Activated CD8-positive, alpha-beta memory T cell treated with anti-CD3 and anti-CD28 coated beads for 48 hours (primary cell): Measurements from ENCODE around the gene SOHLH2.

ENCODE experiments used
- DNase-seq, 3 experiments: peaks; one replicate each; pipeline ENCODE4 v3.0.0-alpha.2; 2020; ENCODE audit warnings: low read depth in 2 of 3, low spot score in 2 of 3

Gene SOHLH2

DNA sequence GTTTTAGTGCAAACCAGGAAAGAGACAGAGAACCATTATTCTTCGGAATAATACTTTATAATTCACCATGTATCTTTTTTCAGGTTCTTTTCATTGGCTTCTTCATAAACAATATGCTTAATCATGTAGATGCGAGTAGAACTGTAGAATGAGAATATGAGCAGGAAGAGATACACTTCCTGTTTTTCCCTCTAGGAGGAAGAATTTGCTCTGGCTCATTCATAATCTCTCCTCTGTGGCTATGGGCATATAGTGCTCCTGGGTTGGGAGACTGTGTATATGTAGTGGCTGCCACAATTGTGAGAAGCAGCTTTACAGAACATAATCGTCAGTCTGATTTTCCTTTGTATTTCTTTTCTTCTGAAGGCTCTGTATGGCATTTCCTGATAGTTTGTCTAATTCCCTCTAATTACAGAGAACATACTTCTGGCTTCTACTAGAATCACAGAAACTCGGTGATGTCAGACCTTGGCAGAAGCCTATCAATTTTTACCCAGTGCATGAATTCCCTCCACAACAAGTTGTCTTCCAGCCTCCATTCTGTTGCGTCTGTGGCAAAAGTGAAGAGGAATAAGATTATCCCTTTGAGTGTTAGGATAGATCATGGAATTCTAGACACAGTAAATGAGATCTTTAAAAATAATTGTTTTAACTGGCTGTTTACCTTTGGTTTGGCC lies 80.3 kb downstream of the SOHLH2 start:
- DNase-seq: no peak

DNA sequence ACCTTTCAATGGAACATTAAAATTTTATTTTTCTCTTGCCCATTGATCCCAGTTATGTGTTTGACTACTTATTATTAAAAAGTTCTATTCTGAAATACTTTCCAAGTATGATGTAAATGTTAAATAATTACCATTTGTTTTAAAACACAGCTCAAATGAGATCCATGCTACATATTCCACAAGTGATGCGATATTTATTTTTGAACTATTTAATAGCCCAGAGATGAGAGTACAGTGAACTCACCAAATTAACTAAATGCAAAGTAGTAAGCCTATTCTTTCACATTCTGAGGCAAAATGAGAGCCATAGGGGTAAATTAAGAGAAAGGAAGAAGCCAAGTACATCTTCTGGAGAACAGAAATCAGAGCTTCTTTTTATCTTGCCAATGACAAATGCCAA lies 82.0 kb downstream of the SOHLH2 start:
- DNase-seq: no peak

DNA sequence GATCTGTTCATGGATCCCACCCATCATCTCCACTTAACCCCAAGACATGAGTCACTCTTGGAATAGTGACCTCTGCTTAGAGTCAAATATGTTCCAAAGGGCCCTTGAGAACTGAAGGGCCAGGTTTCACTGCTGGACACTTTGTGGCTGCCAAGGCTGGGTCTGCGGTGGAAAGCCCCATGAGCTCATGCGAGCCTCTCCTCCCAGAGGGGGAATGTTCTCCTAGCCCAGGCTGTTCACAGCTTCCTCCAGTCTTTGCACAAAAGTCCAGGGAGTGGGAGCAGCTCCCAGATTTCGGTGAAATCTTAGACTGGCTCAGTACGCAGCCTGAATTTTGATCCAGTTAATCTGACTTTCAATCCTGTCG lies 82.4 kb downstream of the SOHLH2 start:
- DNase-seq: no peak

DNA sequence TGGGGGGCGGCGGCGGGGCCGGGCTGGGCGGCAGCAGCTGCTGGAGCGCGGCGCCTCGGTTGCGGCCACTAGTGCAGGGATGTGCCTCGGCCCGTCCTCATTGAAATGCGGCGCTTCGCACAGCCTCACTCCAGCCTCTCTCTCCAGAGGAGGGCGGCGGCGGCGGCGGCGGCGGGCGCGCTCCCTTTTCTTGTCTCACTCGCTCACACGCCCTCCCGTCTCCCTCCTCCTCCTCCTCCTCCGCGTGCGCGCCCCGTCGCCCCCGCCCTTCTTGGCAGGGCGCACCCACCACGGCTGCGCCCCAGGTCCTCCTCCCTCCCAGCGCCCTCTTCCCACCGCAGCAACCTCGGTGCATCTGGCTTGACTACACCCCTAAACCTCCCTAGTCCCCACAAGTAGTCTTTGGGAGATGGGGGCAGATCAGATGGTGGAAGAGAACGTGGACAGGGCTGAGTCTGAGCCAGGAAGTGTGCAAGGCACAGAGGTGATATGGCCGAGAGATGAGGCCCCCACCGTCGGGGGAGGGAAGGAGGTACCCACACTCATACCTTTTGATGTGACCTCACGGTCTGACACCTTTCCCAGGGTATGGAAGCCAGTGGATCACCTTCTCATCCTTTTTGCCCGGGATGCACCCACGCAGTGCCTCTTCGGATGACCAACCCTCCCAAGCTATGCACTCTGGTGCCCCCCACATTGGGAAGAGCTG lies 83.0 kb downstream of the SOHLH2 start, which contains the start of gene DCLK1:
Gene DCLK1 (minus strand): TSS at position 161 of the 709 bp plus-strand sequence.
- DNase-seq: no peak

DNA sequence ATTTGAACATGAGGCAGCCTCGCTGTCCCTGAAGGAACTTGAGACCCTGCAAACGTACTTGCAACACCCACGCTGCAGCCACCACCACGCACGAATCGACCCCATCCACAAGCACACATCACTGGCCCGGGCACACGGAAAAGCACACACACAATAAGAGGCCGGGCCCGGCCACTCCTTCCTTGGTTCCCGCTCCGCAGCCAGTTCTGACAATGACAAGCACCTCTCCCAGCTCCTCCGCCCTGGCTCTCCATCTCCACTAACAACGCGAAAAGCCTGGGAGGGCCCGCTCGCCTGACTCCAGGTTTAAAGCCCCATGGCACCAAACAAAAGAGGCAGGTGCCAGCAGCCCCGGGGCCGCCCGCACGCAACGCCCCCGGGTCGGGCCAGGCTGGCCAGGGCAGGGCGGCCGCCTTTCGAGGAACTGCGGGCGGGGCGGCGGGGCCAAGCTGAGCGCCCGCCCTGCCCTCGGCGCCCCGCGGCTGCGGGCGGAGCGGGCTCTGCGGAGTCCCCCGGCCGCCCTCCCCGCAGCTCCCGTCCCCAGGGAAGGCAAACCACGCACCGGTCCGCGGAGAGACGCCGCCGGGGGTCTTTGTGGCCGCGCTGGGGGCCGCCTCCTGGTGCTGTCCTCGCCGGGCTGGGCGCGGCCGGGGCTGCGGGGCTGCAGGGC lies 83.7 kb downstream of the SOHLH2 start:
- no peak for DNase-seq

DNA sequence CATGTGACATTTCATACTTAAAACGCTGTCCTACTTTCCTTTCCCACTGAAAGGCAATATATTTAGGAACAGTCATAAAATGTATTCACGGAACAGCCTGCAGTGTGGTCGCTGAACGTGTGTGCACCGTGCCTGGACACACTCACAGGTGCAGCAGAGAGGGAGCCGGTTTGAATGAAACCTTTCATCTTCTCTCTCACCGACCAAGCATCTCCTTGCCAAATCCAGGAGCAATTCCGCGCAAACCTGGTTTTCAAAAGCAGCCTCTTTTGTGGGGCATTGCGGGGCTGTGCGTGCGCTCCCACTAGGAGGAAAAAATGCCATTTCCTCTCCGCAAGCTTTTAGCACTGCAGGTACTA lies 84.2 kb downstream of the SOHLH2 start:
- DNase-seq: no peak

DNA sequence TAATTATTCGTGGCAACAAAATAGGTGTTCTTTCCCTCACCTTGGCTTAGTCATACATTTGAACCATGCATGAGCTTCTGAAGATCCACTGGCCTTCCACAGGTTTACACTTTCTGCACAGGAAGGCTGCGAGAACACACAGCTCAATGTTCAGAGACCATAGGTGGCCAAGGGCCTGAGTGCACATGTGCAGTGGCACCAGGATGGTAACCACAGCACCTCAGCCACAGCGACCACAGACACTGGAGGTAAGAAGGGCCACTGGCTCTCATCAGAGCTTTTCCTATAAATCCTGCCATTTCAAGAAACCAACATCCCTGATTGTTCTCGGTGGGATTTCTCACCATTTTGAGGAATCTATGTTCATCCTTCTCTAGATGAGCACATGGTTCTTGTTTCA lies 84.8 kb downstream of the SOHLH2 start:
- DNase-seq: no peak

DNA sequence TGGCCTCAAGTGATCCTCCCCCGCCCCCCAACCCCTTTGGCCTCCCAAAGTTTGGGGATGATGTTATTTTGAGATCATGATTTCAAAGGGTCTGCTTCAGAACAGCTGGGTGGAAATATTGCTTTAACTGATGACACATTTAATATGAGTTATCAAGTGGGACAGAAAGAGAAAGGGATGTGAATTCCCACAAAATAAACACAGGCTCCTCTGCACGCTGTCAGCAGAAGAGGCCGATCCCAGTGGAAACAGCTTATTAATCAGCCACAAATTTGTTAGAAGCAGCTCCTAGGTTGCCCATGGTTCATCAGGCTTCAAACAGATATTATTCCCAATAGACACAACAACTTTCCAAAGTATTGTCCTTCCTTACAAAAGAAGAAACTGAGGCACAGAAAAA lies 87.9 kb downstream of the SOHLH2 start:
- no peak for DNase-seq

DNA sequence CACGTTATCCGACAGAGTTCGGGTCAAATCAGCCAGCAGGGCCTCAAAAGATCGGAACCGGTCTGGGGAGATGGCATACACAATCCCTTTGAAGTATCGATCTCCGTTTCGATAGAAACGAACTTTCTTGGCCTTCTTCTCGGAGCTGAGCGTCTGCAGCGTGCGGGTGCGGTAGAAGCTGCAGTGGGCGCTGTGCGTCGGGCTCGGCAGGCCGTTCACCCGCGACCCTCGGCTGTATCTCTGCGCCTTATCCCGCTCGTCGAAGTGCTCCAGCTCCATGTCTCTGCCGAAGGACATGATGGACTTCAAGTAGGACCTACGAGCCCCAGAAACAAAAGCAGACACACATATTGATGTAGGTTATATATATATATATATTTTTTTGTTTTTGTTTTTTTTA lies 88.5 kb downstream of the SOHLH2 start:
- DNase-seq: no peak

DNA sequence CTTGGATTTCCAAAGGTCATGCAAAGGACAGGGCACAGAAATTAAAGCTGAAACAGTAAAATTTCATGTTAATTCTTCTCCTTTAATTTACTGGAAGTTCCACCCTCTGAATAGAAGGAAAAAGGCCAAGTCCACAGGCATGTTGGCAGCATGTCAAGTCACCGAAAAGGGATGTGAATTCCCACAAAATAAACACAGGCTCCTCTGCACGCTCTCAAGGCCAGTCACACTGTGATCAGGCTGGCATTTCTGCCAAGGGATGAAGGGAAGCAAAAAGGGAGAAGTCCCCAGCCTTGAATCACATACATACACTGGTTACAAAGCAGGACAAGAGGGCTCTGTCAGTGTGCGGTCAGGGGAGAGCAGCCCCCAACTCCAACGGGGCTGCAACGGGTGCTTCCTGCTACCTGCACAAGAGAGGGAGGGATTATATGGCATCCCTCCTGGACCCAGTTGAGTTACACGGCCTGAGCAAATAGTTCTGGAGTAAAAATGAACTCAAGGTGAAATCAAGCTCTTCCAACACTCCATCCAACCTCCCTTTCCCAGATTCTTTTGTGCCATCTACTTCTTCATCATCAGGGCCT lies 90.0 kb downstream of the SOHLH2 start:
- DNase-seq: no peak
